ENCODE data around the gene AHDC1. TPM values are rescaled to one million over a fixed set of nuclear protein-coding genes. Genes with fewer than 3 reads are reported as not detected.

AHDC1 gene
- total RNA-seq, 1 donor from 2014 or later = 205 TPM

DNA sequence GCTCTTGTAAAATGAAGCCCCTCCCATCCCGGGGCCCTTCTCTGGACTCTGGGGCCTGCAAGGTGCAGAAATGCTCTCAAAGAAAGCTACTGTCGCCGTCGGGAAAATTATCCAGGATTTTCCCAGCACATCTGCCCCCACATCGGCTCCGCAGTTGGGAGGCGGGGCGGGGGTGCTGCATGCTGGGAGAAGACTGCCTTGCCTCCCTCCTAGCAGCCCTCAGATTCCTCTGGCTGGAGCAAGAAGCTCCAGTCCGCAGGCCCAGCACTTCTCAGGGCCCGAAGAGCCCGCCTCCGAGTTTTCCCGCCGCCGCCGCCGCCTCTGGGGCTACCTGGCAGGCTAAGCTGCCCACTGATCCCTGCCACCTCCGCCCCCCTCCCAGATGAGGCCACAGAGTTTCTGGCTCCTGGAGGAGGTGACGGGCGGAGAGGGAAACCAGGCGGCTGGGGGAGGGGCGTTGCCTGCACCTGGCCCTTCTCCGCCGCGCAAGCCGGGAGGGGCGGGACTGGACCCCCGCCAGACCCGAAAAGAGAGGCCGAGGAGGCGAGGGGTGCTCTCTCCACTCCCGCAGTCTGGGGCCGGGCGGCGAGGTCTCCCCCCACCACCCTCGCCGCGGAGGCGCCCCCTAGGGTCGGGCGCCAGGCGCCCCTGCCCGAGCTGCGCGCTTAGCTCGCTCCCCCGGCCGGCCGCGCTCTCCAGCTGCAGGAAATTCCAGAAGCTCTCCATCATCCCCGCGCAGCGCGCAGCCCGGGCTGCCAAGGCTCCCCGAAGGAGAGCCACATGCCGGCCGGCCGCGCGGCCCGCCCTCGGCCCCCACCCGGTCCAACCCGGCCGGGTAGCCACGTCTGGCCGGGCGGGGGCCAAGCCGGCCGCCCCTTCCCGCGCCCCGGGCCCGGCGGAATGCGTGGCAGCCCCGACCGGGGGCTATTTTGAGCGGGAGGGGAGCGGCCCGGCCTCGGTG is 28.8 kb downstream of the AHDC1 start:
- H3K27me3 ChIP-seq = no peaks in the 10 kb centered on the region
- TF ChIP-seq, protein P1, sequence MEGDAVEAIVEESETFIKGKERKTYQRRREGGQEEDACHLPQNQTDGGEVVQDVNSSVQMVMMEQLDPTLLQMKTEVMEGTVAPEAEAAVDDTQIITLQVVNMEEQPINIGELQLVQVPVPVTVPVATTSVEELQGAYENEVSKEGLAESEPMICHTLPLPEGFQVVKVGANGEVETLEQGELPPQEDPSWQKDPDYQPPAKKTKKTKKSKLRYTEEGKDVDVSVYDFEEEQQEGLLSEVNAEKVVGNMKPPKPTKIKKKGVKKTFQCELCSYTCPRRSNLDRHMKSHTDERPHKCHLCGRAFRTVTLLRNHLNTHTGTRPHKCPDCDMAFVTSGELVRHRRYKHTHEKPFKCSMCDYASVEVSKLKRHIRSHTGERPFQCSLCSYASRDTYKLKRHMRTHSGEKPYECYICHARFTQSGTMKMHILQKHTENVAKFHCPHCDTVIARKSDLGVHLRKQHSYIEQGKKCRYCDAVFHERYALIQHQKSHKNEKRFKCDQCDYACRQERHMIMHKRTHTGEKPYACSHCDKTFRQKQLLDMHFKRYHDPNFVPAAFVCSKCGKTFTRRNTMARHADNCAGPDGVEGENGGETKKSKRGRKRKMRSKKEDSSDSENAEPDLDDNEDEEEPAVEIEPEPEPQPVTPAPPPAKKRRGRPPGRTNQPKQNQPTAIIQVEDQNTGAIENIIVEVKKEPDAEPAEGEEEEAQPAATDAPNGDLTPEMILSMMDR (IDR thresholded peaks at IDR 0.05) = peak; percentile 30 to 45 (median 30)
- H3K4me3 ChIP-seq = peak overlapping the region; percentile 52 to 64
- H3K9me3 ChIP-seq = no peaks in the 10 kb centered on the region
- H3K27ac ChIP-seq = peak overlapping the region; percentile 93 to 96
- H3K36me3 ChIP-seq = no peaks in the 10 kb centered on the region
- H3K4me1 ChIP-seq = peaks cover 60 to 80% of the 10 kb centered on the region in 2 donors
- peak in 1 of 2 donors; percentile 90 for DNase-seq (ENCODE audit: low spot score in 2 of 2)
- intact Hi-C loops (cut with DNase I) = loop anchor here (1.0 kb wide), 1 partner anchor 18 kb away; no protein-coding TSS in a partner anchor

DNA sequence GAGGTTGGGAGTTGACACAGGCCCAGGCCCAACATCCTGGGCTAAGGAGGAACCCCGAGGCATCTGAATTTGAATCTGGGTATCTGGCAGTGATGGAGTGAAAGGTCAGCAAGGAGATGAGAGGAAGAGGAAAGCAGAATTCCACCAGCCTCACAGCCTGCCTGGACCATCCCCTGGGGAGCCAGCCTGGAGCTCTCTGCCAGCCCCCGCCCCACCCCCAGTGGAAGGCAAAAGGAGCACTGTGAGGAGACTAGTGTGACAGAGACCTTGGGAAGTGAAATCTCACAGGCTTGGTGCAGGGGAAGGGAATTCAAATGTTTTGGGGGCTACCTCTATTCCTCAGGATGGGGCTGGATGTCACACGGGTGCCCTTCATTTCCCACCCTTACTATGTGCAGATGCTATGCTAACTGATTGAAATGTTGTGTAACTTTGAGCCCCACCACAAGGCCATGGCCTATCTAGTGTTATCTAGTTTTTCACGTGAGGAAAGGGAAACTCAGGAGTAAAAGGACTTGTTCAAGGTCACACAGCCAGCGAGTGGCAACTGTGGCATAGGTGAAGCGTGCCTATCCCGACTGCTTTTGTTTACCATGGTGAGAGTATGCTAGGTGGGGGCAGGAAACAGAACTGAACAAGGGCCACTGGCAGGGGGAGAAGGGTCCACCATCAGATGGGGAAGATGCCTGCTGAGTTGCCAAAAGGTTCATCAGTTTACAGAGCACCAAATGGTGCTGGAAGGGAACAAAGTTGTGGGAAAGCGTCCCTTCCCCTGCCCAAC is 29.8 kb downstream of the AHDC1 start:
- Histone ChIP-seq H3K4me1 (peaks cover 60 to 86% of the 10 kb centered on the region in 2 donors), H3K27me3 (no peaks in the 10 kb centered on the region), H3K4me3 (peak overlapping the region; percentile 52 to 64), H3K9me3 (no peaks in the 10 kb centered on the region), H3K27ac (peak overlapping the region; percentile 93 to 96), H3K36me3 (no peaks in the 10 kb centered on the region)
- intact Hi-C loops (cut with DNase I) = no loop called here
- TF ChIP-seq, protein P1 (IDR thresholded peaks at IDR 0.05) = no peak
- no peak for DNase-seq (ENCODE audit: low spot score in 2 of 2)

DNA sequence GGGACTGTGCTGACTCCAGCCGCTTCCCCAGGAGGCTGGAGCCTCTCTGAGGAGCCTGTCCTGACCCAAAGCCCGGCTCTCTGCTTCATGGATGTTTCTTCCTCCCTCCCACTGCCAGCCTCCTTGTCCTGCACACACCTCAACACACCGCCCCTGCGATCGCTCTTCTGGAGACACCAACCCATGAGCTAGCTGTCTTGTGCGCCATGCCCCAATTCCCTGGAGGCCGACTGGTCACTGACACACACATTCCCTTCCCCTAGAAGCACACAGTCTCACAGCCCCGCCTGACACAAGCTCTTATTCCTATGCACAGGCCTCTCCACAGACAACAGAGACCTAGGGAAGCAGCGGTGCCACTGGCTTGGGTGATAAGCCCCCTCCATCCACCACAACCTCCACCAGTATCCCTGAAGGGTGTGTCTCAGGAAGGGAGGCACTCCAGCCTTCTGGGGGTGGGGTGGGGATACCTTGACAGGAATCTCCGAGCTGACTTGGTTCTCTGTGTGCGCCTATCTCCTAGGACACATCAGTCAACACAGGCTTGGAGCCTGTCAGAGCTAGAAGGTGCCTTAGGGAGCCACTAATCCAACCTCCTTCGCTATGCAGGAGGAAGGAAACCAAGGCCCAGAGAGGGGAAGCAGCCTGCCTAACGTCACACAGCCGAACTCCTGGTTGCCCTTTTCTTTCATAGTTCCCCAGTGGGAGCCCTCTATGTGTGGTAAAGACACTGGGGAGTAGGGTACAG is 31.1 kb downstream of the AHDC1 start:
- peak in 1 of 2 donors; percentile 84 for DNase-seq (ENCODE audit: low spot score in 2 of 2)
- H3K4me3 ChIP-seq = peak overlapping the region; percentile 26 to 30
- intact Hi-C loops (cut with DNase I) = no loop called here

DNA sequence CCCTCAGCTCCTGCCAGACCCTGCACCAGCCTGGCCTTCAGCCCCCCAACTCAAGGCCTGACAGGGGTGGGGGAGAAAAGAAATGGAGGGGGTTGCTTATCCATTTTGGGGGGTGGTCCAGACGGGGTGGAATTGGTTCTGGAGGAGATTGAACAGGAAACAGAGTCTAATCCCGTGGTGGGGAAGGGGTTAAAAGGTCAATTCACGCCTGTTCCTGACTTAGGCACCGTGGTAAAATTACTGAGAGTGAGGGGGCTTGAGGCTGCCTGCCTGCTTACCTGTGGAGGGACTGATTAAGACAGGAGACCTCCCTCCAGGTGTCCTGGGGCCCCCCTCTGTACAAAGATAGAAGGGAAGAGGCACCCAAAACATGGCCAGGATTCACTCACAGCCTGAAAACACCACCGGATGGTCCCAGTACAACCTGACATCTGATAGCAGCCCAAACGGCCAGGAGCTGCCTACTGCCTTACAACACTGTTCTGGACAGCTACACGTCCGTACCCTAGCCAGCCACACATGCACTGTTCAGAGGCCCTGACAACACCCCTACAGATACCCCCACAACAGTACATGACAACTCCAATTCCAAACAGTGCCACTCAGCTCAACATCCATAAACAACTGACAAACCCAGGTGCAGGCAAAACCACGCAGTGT is 31.8 kb downstream of the AHDC1 start:
- no peaks in the 10 kb centered on the region for H3K27me3 ChIP-seq
- TF ChIP-seq, protein P1 (IDR thresholded peaks at IDR 0.05) = no peak
- H3K27ac ChIP-seq = peak overlapping the region; percentile 93 to 96
- H3K9me3 ChIP-seq = no peaks in the 10 kb centered on the region
- no peaks in the 10 kb centered on the region for H3K36me3 ChIP-seq
- peaks cover 67 to 92% of the 10 kb centered on the region in 2 donors for H3K4me1 ChIP-seq
- peak overlapping the region; percentile 30 to 43 for H3K4me3 ChIP-seq
- DNase-seq (ENCODE audit: low spot score in 2 of 2) = no peak
- intact Hi-C loops (cut with DNase I) = no loop called here

More for the DNA sequence above, 31.1 kb downstream of the AHDC1 start:
- peaks cover 67 to 92% of the 10 kb centered on the region in 2 donors for H3K4me1 ChIP-seq
- H3K9me3 ChIP-seq = no peaks in the 10 kb centered on the region
- no peaks in the 10 kb centered on the region for H3K27me3 ChIP-seq
- TF ChIP-seq, protein P1 (IDR thresholded peaks at IDR 0.05) = no peak
- peak overlapping the region; percentile 93 to 96 for H3K27ac ChIP-seq
- H3K36me3 ChIP-seq = no peaks in the 10 kb centered on the region
